Esophagus squamous epithelium (tissue), 4 donors: ENCODE measurements around the gene MPZL1.

Experiments used
- POLR2A ChIP-seq, 4 donors: fragments of 450-650 bp; IDR thresholded peaks; one replicate each; pipeline ENCODE4 v1.6.1; 2017; ENCODE audit warnings: antibody characterized with exemption in 4 of 4, mild to moderate bottlenecking in 4 of 4, moderate library complexity in 3 of 4
- TF ChIP-seq, protein P1 (sequence below), 6 experiments: fragments of 450-650 bp in 4 of 6; fragments of 200-600 bp in 2 of 6; sonication (generic) in 2 of 6; IDR thresholded peaks; one replicate each; pipeline ENCODE4 v1.5.1; 2016 to 2019; ENCODE audit warnings: antibody characterized with exemption in 6 of 6, mild to moderate bottlenecking in 4 of 6, moderate library complexity in 4 of 6

GRCh38 chr1:167705250-167705649 is 16.5 kb upstream of the MPZL1 start:
- TF ChIP-seq, protein P1, sequence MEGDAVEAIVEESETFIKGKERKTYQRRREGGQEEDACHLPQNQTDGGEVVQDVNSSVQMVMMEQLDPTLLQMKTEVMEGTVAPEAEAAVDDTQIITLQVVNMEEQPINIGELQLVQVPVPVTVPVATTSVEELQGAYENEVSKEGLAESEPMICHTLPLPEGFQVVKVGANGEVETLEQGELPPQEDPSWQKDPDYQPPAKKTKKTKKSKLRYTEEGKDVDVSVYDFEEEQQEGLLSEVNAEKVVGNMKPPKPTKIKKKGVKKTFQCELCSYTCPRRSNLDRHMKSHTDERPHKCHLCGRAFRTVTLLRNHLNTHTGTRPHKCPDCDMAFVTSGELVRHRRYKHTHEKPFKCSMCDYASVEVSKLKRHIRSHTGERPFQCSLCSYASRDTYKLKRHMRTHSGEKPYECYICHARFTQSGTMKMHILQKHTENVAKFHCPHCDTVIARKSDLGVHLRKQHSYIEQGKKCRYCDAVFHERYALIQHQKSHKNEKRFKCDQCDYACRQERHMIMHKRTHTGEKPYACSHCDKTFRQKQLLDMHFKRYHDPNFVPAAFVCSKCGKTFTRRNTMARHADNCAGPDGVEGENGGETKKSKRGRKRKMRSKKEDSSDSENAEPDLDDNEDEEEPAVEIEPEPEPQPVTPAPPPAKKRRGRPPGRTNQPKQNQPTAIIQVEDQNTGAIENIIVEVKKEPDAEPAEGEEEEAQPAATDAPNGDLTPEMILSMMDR (IDR thresholded peaks at IDR 0.05) = no peak
- TF ChIP-seq POLR2A (IDR thresholded peaks at IDR 0.05) = no peak
